Hematopoietic multipotent progenitor cell treated with erythropoietin and hydrocortisone succinate and interleukin-3 and kit ligand, for 4 days (in vitro differentiated cells): ENCODE results near the gene NECAB2.
"Not testable (repeated sequence)": the region's sequence is repeated elsewhere in the genome, so short reads cannot be mapped to it uniquely, and the experiment has no call there.

Source experiments
- DNase-seq: peaks from one replicate; pipeline ENCODE4 v3.0.0-alpha.2; 2015

NECAB2 gene

GRCh38 chr16:83936581-83937165, 31.4 kb upstream of the NECAB2 start:
- no peak for DNase-seq

- no peak for DNase-seq
These were observed 30.8 kb upstream of the NECAB2 start for GRCh38 chr16:83937267-83937666.

- no peak for DNase-seq
These were observed 29.8 kb upstream of the NECAB2 start for GRCh38 chr16:83937922-83938885.

- DNase-seq = peak; percentile 31
These were observed 28.7 kb upstream of the NECAB2 start for GRCh38 chr16:83939266-83939855.

GRCh38 chr16:83940119-83940518, 27.9 kb upstream of the NECAB2 start:
- no peak for DNase-seq

- DNase-seq = no peak
These were observed 27.2 kb upstream of the NECAB2 start for GRCh38 chr16:83940630-83941378.

GRCh38 chr16:83941546-83941945, 26.5 kb upstream of the NECAB2 start:
- not testable (repeated sequence) for DNase-seq

- DNase-seq = no peak
These were observed 26.0 kb upstream of the NECAB2 start for GRCh38 chr16:83942074-83942473.

- no peak for DNase-seq
These were observed 25.1 kb upstream of the NECAB2 start for GRCh38 chr16:83942815-83943515.

GRCh38 chr16:83943516-83944050, 24.5 kb upstream of the NECAB2 start:
- no peak for DNase-seq

- no peak for DNase-seq
These were observed 22.5 kb upstream of the NECAB2 start for GRCh38 chr16:83945587-83945986.

GRCh38 chr16:83946154-83946780, 21.8 kb upstream of the NECAB2 start:
- DNase-seq = no peak

- no peak for DNase-seq
These were observed 21.1 kb upstream of the NECAB2 start for GRCh38 chr16:83946781-83947566.

GRCh38 chr16:83947642-83948234, 20.3 kb upstream of the NECAB2 start:
- no peak for DNase-seq

GRCh38 chr16:83948914-83949723, 18.9 kb upstream of the NECAB2 start:
- no peak for DNase-seq

- DNase-seq = no peak
These were observed 18.4 kb upstream of the NECAB2 start for GRCh38 chr16:83949724-83950001.

- DNase-seq = not testable (repeated sequence)
These were observed 17.1 kb upstream of the NECAB2 start for GRCh38 chr16:83950862-83951399.

- DNase-seq = no peak
These were observed 16.5 kb upstream of the NECAB2 start for GRCh38 chr16:83951544-83951943.

GRCh38 chr16:83952587-83952939, 15.5 kb upstream of the NECAB2 start:
- DNase-seq = no peak
